HG03457 (cell line): ENCODE data around the gene KLHL13.
"Not testable (repeated sequence)": the region's sequence is repeated elsewhere in the genome, so short reads cannot be mapped to it uniquely, and the experiment has no call there.

Experiments
- ATAC-seq: cut with Tn5 transposase; IDR thresholded peaks from one replicate; pipeline ENCODE4 v1.9.1; 2021; ENCODE audit warnings: moderate number of reproducible peaks; ENCODE audit not compliant: unreplicated experiment

Gene KLHL13, protein sequence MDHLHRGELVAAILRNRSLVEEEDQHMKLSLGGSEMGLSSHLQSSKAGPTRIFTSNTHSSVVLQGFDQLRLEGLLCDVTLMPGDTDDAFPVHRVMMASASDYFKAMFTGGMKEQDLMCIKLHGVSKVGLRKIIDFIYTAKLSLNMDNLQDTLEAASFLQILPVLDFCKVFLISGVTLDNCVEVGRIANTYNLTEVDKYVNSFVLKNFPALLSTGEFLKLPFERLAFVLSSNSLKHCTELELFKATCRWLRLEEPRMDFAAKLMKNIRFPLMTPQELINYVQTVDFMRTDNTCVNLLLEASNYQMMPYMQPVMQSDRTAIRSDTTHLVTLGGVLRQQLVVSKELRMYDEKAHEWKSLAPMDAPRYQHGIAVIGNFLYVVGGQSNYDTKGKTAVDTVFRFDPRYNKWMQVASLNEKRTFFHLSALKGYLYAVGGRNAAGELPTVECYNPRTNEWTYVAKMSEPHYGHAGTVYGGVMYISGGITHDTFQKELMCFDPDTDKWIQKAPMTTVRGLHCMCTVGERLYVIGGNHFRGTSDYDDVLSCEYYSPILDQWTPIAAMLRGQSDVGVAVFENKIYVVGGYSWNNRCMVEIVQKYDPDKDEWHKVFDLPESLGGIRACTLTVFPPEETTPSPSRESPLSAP

DNA sequence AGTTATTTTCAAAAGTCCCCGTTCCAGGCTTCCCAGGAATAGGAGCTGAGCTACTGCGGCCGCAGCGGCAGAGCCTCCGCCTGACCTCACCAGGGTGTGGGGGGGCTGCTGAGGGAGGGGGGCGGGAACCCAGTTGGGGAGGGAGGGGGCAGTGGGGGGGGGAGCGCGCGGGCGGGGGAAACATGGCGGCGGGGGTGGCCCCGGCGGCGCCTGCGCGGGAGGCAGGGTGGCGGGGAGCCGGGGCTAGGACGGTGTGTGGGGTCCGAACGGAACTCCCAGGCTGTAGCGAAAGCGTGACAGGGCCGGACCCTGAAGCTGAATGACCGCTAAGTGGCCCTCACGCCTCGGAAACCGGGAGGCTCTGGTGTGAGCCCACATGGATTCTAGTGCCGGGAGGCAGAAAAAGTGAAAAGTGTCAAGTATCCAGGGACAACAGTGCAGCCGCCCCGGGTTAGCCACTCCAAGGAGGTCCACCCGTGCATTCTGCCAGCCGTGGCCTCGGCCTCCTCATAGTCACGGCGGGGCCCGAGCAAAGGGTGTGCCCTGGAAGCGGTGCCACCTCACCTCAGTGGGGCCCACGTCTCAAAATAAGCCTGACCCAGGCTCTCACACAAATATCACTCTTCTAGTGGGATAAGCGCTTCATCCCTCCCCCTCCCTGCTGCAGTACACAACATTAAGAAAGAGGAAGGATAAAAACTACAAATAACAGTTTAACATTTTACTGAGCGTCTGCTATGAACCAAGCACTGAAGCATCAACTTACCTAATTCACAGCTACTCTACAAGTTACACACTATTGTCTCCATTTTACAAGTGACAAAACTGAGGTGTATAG, at the start of gene KLHL13:
Gene KLHL13, minus strand, starts transcription at position 98 of the 838 bp plus-strand sequence. CDS start 88,337 bp downstream, outside the sequence.
- no peak for ATAC-seq

DNA sequence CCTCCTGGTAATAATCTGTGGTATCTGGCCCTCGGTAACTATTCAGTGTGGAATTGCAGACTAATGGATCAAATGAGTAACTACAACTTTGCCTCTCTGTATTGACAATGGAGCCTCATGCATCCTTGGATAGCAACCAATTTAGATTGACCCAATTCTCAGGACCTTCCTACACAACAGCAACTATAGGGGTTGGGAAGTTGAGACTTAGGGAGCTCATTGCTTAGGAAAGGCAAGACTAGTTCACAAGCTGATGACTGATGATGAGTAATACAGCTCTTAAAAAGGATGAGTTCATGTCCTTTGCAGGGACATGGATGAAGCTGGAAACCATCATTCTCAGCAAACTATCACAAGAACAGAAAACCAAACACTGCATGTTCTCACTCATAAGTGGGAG, 47.5 kb upstream of the KLHL13 start:
- ATAC-seq, result no peak

DNA sequence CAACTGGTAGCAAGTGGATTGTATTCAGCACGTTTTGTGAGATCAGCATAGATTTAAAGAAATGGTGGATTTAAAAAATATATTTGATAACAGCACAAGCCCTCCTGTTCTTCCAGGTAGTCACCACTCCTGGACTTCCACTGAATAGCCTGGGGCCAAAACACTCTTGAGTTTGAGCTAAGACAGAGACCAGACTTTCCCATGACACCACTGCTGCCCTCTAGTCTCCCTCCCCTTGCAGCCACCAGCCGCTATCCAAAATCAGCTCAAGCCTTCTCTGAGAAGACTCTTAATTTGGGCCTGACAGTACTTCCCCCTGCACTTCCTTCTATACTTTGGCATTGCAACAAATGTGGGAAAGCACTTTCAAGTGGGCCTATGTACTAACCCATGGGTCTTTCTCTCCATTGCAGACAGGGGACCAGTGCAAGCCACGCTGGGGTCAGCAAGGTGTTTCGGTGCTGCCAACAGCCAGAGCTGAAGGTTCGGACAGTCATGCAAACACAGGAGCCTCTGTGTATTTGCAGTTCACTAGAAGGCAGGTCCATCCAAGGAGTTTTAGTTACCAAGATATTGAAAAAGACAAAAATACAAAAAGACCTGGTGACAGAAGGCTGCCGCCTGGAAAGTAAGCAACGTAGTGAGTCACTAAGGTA, 40.5 kb upstream of the KLHL13 start:
- ATAC-seq, result no peak

DNA sequence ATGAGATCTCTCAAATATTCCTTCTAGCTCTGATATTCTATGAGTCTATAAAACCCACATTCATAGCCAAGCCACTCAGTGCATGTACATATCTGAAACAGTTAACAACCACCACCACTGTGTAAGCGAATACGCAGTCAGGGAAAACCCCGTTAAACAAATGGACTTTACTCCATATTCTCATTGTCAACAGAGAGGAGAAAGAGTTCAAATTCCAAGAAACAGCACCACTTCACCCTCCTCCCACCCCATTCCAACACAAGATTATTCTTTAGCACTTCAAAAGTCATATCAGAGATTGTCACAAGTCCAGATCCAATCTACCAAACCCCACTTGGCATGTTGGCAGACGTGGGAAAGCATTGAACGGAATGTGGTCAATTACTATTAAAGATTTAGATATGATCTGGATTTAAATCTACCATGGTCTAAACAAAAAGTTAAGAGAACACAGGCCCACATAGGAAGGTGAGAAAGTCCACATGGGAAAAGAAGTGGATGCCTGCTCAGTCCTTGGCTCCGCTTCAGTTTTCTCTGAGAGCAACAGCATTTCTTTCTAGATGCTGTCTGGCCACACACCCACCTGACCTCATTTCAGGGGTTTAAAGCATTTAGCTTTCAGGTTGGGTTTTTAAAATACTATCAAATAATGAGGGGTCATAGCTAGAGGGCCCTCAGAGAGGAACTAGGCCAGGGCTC, 39.8 kb upstream of the KLHL13 start:
- ATAC-seq, result no peak

DNA sequence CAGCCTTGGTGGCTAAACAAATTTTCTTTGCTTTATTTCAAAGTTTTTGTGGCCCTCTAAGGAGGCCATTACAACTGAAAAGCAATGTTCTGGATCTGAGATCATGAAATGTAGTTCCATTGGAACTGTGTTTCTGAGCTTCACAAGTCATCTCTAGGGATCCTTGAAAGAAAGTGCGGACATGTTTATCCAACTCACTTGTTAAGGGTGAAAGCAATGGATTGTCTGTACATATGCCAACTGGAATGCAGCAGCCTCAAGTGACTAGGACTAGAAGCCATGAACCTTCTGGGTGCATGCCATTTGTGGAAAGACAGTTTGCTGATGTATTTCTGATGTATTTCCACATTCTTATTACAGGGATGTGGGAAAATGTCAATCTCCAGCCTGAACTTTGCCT, 36.7 kb upstream of the KLHL13 start:
- ATAC-seq, result no peak

DNA sequence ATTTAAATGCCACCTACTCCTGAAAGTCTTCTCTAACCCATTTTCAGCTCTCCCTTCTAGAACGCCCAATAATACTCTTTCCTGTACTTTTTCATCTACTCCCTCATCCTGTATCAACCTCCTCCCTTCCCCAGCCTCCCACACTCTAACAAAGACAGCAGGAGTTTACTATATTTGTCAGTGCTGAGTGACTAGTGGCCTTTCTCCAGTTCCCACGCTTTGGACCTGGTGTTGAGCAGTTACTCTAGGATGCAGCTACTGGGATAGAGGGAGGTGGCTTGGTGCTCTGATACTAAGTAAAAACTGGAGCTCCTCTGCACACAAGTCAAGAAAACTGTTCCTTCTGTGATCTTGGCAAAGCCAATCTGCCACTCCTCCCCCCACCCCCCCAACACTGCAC, 36.1 kb upstream of the KLHL13 start:
- no peak for ATAC-seq

DNA sequence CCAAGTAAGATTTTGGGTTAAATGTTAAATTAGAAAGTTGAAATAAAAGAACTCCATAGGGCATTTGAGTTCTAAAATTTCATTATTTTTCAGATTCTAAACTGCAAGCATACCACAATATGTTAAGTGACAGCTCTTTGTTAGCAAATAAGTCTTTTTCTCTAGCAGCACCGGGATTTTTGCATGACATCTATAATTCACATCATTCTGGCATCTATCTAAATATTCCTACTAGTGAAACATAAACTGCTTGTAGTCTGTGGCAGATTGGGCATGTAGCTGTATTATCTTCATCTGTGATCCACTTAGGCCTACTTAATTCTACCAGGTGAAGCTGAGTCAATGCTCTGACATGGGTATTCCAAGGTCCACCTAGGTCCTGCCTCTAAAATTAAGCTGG, 32.1 kb upstream of the KLHL13 start:
- no peak for ATAC-seq

DNA sequence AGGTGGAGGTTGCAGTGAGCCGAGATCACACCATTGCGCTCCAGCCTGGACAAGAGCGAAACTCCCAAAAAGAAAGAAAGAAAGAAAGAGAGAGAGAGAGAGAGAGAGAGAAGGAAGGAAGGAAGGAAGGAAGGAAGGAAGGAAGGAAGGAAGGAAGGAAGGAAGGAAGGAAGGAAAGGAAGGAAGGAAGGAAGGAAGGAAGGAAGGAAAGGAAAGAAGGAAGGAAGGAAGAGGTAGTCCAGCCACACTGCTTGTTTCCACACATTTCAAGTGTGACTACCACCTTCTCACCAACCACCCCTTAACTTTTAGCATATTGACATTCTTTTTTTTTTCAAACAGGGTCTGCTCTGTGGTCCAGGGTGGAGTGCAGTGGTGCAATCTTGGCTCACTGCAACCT, 31.2 kb upstream of the KLHL13 start:
- ATAC-seq, result not testable (repeated sequence)

DNA sequence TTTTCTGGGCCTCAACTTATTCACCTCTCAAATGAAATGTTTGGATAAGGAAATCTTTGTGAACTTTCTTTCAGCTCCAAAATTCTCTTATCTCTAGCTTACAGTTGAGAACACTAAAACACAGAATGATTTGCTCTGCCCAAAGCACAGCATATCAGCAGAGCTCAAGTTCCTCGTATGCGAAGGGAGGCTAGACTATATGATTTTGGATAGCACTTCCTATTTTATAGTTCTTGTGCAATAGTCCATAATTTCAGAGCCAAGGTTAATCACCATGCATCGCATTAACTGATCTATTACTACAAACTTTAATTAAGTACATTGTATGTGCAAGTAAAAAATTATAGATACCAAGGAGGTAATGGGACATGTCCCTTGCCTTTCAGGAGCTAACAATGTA, 27.0 kb upstream of the KLHL13 start:
- no peak for ATAC-seq

DNA sequence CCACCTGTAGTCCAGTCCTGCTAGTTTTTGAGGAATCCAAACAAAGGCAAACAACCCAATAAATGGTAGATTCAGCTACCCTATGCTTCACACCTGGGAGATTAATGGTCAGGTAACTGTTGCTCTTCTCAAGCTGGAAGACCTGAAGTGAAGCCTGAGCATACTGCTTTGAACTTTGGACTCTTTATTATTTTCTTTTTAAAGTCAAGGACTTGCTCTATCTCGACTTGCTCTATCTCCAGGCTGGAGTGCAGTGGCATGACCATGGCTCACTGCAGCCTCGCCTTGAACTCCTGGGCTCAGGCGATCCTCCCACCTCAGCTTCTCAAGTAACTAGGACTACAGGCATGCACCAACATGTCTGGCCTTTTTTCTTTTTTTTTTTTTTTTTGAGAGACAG, 14.7 kb upstream of the KLHL13 start:
- no peak for ATAC-seq

DNA sequence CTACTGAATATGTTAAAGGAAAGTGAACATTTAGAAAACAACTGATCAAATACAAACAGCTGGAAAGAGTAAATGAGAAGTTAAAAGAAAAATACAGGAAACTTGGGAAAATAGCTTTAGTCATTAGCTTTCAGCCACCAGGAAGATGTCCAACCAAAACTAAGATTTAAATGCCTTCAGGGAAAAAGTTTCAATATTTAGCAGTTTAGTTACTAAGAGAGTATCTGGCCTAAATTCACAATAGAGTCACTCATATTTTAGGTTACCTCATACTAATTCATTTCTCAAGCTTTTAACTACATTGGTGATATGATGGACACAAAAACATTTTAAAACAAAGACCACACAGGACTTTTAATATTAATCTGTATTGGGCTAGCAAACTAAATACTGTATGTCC, 13.1 kb upstream of the KLHL13 start:
- no peak for ATAC-seq

DNA sequence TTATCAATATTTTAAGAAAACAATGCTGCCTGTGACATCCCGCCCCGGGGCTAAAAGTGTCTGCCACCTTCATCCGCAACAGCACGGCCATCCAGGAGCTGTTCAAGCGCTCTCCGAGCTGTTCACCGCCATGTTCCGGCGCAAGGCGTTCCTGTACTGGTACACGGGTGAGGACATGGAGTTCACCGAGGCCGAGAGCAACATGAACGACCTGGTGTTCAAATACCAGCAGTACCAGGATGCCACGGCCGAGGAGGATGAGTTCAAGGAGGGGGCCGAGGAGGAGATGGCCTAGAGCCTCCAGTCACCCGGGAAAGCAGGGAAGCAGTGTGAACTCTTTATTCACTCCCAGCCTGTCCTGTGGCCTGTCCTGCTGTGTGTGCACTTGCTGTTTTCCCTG, 12.1 kb upstream of the KLHL13 start:
- ATAC-seq, result no peak

DNA sequence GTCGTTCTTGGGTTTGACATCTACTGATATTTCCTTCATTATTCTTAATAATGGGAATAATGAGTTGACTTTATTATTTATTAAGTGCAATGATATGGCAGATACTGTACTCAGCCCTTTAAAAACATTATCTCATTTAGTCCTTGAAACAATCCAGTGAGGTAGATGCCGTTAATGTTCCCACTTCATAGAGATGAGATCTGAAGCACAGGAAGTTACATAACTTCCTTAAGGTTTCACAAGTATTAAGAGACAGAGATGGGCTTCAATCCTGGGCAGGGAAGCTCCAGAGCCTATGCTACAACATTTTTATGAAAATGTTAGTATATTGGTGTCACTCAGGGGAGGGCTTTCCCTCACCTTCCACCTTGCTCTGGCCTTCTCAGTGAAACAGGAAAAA, 9.7 kb upstream of the KLHL13 start:
- no peak for ATAC-seq

DNA sequence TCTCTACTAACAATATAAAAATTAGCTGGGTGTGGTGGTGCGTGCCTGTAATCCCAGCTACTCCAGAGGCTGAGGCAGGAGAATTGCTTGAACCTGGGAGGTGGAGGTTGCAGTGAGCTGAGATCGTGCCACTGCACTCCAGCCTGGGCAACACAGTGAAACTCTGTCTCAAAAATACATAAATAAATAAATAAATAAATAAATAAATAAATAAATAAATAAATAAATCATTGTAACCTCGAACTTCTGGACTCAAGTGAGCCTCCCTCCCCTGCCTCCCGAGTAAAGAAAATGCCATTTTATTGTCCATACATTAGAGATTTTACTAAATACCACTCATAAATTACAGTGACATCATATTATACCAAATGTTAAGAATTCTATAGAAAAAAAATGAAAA, 7.6 kb upstream of the KLHL13 start:
- ATAC-seq, result not testable (repeated sequence)

DNA sequence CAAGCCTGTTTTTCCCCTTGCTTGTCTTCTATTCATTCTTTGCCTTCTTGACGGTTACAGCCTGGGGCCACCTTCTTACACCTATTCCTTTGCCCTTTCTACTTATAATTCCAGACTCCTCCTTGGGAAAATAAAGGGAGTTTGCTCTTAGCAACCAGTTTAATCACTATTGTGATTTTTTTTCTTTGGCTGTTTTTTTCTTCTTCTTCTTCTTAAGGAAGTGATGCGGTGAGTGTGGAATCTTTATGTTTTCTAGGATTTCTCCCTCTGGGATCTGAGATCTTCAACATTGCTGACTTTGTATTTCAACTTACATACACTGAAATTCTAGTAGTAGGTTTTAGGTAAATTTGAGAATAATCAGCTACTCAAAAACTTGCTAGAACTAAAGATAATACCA, 1.1 kb upstream of the KLHL13 start:
- ATAC-seq, result no peak

DNA sequence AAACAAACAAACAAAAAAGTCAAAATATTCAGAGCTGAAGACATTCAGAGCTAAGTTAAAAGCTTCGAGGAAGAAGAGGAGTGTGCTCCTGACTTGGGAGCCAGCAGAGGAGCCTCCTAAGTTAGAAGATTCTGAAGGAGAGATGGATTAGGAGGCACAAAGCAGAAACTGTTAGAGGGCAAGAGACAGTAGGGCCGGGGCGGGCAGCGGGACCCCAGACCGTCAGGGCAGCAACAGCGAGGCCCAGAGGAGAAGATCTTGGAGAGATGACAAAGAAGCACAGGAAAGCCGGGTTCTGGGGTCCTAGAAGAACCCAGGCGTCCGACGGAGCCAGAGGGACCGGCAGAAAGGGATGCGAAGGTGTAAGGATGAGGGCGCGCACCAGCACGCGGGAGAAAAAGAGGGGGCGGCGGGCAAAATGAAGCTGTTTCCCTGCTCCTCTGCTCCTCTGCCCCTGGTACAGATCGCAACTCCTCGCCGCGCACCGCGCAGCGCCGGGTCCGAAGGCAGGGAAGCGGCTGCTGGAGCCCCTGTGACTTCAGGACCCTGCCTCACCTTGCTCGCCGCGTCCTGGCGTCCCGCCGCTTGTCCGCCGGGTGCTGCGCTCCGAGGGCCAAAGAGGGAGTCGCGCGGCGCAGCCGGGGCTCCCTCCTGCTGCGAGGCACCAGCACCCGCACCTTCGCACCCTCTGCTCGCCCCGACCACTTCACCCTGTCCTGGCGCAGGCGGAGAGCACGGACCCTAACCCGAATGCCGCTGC, 477 bp downstream of the KLHL13 start:
- no peak for ATAC-seq

DNA sequence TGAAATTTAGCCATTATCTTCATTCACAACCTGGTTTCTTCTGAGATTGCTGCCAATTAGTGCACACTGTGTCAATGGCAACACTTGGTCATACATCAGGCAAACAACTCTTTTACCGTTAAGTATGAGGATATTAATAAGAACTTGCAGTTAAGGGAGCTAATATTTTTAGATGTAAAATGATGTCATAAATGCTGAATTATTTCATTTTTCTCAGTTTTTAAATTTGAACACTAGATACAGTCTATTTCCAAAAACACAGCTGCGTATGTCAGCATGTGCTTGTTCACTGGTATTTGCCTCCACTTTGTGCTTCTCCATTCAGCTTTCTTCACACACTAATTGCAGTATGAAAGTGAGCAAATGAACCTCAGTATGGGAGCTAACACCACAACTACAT, 1.6 kb downstream of the KLHL13 start:
- ATAC-seq, result no peak

DNA sequence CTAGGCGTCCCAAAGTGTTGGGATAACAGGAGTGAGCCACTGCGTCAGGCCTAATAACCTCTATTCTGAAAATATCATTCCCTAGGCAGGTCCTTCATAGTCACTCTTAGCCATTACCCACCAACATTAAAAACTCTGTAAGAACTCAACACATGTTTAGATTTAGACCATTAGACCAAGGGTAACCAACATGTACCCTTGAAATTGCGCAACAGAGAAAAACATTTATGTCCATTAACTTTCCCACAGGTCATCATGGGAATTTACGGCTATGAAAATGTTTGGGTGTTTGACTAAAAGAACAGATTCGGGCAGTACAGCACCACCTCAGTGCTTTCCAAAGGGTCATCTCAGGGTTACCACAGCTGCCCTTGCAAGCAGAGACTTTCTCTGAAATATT, 7.5 kb downstream of the KLHL13 start:
- ATAC-seq, result no peak

DNA sequence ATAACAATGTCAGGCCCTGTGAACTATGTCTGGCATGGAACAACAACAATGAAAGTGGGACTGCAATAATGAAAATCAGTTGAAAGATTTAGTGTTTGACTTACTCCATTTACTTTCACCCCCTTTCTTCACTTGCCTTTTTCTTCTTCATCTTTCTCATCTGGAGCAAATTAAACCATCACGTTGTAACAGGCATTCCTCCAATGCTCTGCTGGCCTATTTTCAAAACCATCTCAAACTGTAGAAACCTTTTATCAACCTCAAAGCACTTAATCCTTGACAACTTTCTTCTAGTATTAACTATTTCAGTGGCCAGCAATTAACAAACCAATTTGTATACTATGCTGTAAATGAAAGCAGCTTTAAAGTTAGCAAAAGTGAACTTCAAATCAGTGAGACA, 8.3 kb downstream of the KLHL13 start:
- ATAC-seq, result no peak

DNA sequence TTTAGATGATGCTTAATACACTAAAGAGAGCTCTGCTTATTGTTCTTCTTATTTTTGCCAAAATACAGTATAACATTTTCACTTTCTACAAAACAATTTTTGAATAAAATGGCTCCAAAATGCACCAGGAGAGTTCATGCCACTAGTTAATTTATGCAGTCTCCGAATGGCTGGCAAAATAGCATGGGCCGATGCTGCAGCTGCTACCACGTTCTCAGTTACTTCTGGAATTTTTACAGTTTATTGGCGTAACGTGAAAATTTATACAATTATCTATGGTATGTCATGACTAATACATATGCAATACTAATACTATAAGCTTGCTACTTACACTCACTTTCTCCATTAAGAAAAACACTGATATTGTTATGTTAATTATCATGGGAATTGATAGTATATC, 16.5 kb downstream of the KLHL13 start:
- ATAC-seq, result no peak
